WTC11 (cell line): ENCODE data around the gene GRK3. TPM values are rescaled to one million over a fixed set of nuclear protein-coding genes. Genes with fewer than 3 reads are reported as not detected.

Experiments used
- ATAC-seq: fragments of 200-7000 bp; cut with Tn5 transposase; 2 replicates; pipeline ENCODE4 v1.10.0; 2021; ENCODE audit warnings: mild to moderate bottlenecking, moderate library complexity
- CTCF ChIA-PET: fragments of 300-600 bp; sonication (Branson Sonifier 250); formaldehyde crosslinking; loops from one replicate; lab custom pipeline; 2021; ENCODE audit warnings: antibody characterized with exemption; lab: Charles Lee
- POLR2A ChIA-PET: fragments of 350-600 bp; sonication (Branson Sonifier 250); formaldehyde crosslinking; loops from one replicate; lab custom pipeline; 2021; ENCODE audit warnings: antibody characterized with exemption; lab: Charles Lee
- DNase-seq: peaks from one replicate; pipeline ENCODE4 v3.0.0; 2021; ENCODE audit warnings: low spot score
- H3K27ac Mint-ChIP-seq: 2 replicates; pipeline ENCODE4 v1.8.0; 2021; ENCODE audit warnings: mixed read lengths
- H3K27me3 Mint-ChIP-seq: 2 replicates; pipeline ENCODE4 v1.8.0; 2021; ENCODE audit warnings: low read depth, mild to moderate bottlenecking, moderate library complexity, mixed read lengths
- H3K36me3 Mint-ChIP-seq: 2 replicates; pipeline ENCODE4 v1.8.0; 2021; ENCODE audit warnings: mixed read lengths
- H3K4me1 Mint-ChIP-seq: 2 replicates; pipeline ENCODE4 v1.8.0; 2022; ENCODE audit warnings: mixed read lengths
- H3K4me3 Mint-ChIP-seq: 2 replicates; pipeline ENCODE4 v1.8.0; 2021; ENCODE audit warnings: mild to moderate bottlenecking, moderate library complexity, mixed read lengths
- H3K9me3 Mint-ChIP-seq: 2 replicates; pipeline ENCODE4 v1.8.0; 2021; ENCODE audit warnings: mixed read lengths
- CREM ChIP-seq: sonication (generic); formaldehyde crosslinking; IDR thresholded peaks from 2 replicates; pipeline ENCODE4 v1.8.1; 2022; ENCODE audit warnings: mild to moderate bottlenecking, missing genetic modification reagents, moderate library complexity
- ESRRA ChIP-seq: sonication (generic); formaldehyde crosslinking; IDR thresholded peaks from 2 replicates; pipeline ENCODE4 v1.8.1; 2022; ENCODE audit warnings: mild to moderate bottlenecking, missing genetic modification reagents, borderline replicate concordance
- ETV6 ChIP-seq: sonication (generic); formaldehyde crosslinking; IDR thresholded peaks from 2 replicates; pipeline ENCODE4 v1.8.1; 2022; ENCODE audit warnings: mild to moderate bottlenecking, missing genetic modification reagents
- FOXJ3 ChIP-seq: sonication (generic); formaldehyde crosslinking; IDR thresholded peaks from 2 replicates; pipeline ENCODE4 v1.9.0; 2021; ENCODE audit warnings: missing genetic modification reagents, mild to moderate bottlenecking, borderline replicate concordance
- FOXP1 ChIP-seq: sonication (generic); formaldehyde crosslinking; IDR thresholded peaks from 2 replicates; pipeline ENCODE4 v1.8.0; 2022; ENCODE audit warnings: missing genetic modification reagents, mild to moderate bottlenecking, moderate library complexity, borderline replicate concordance
- GRHL2 ChIP-seq: fragments of 250-450 bp; sonication (Bioruptor Pico); IDR thresholded peaks from 2 replicates; pipeline ENCODE4 v1.8.0; 2022; ENCODE audit warnings: mild to moderate bottlenecking, moderate library complexity; ENCODE audit not compliant: insufficient replicate concordance, severe bottlenecking
- HMGA2 ChIP-seq: fragments of 250-450 bp; sonication (Bioruptor Pico); IDR thresholded peaks from 2 replicates; pipeline ENCODE4 v1.4.0; 2021; ENCODE audit warnings: mild to moderate bottlenecking, moderate library complexity
- IRF2 ChIP-seq: sonication (generic); formaldehyde crosslinking; IDR thresholded peaks from 2 replicates; pipeline ENCODE4 v1.8.0; 2022; ENCODE audit warnings: low read depth, missing genetic modification reagents, borderline replicate concordance
- SMAD3 ChIP-seq: sonication (generic); formaldehyde crosslinking; IDR thresholded peaks from 2 replicates; pipeline ENCODE4 v1.8.0; 2022; ENCODE audit warnings: missing genetic modification reagents, mild to moderate bottlenecking, borderline replicate concordance
- SMAD4 ChIP-seq: sonication (generic); formaldehyde crosslinking; IDR thresholded peaks from 2 replicates; pipeline ENCODE4 v1.8.0; 2022; ENCODE audit warnings: mild to moderate bottlenecking, missing genetic modification reagents
- SOX15 ChIP-seq: fragments of 250-450 bp; sonication (Bioruptor Pico); IDR thresholded peaks from 2 replicates; pipeline ENCODE4 v1.9.0; 2021; ENCODE audit warnings: mild to moderate bottlenecking
- ZNF138 ChIP-seq: sonication (generic); formaldehyde crosslinking; conservative IDR thresholded peaks from 2 replicates; pipeline ENCODE4 v1.8.1; 2022; ENCODE audit warnings: mild to moderate bottlenecking, moderate library complexity, missing genetic modification reagents
- ZNF396 ChIP-seq: fragments of 250-450 bp; sonication (Bioruptor Pico); IDR thresholded peaks from 2 replicates; pipeline ENCODE4 v1.8.0; 2021; ENCODE audit warnings: mild to moderate bottlenecking, moderate library complexity, borderline replicate concordance
- ZNF423 ChIP-seq: fragments of 250-450 bp; sonication (Bioruptor Pico); IDR thresholded peaks from 2 replicates; pipeline ENCODE4 v2.1.2; 2022; ENCODE audit warnings: mild to moderate bottlenecking, moderate library complexity
- total RNA-seq: library from RNA; stranded (reverse); gene quantifications from 3 replicates; pipeline ENCODE4 v1.2.3, GENCODE V29; 2021
- TF ChIP-seq, protein P1 (sequence below): sonication (generic); formaldehyde crosslinking; conservative IDR thresholded peaks from 2 replicates; pipeline ENCODE4 v1.8.1; 2022; ENCODE audit warnings: mild to moderate bottlenecking, missing genetic modification reagents
- TF ChIP-seq, protein P2 (sequence below): fragments of 250-450 bp; sonication (Bioruptor Pico); IDR thresholded peaks from 2 replicates; pipeline ENCODE4 v2.1.2; 2022; ENCODE audit warnings: mild to moderate bottlenecking, moderate library complexity
- TF ChIP-seq, protein P3 (sequence below): sonication (generic); formaldehyde crosslinking; IDR thresholded peaks from 2 replicates; pipeline ENCODE4 v1.8.0; 2022; ENCODE audit warnings: mild to moderate bottlenecking, missing genetic modification reagents
- TF ChIP-seq, protein P4 (sequence below): sonication (generic); formaldehyde crosslinking; IDR thresholded peaks from 2 replicates; pipeline ENCODE4 v1.8.1; 2022; ENCODE audit warnings: low read depth, missing genetic modification reagents, borderline replicate concordance
- TF ChIP-seq, protein P5 (sequence below): fragments of 250-450 bp; sonication (Bioruptor Pico); IDR thresholded peaks from 2 replicates; pipeline ENCODE4 v1.9.0; 2021; ENCODE audit warnings: mild to moderate bottlenecking, borderline replicate concordance
- TF ChIP-seq, protein P6 (sequence below): fragments of 250-450 bp; sonication (Bioruptor Pico); IDR thresholded peaks from 2 replicates; pipeline ENCODE4 v1.8.0; 2021; ENCODE audit warnings: mild to moderate bottlenecking
- TF ChIP-seq, protein P7 (sequence below): fragments of 250-450 bp; sonication (Bioruptor Pico); IDR thresholded peaks from 2 replicates; pipeline ENCODE4 v1.9.0; 2021; ENCODE audit warnings: mild to moderate bottlenecking
- TF ChIP-seq, protein P8 (sequence below): fragments of 250-450 bp; sonication (Bioruptor Pico); conservative IDR thresholded peaks from 2 replicates; pipeline ENCODE4 v1.9.0; 2021; ENCODE audit warnings: mild to moderate bottlenecking

Gene GRK3
- total RNA-seq, 1 experiment from 2014 or later = 27.1 TPM

DNA sequence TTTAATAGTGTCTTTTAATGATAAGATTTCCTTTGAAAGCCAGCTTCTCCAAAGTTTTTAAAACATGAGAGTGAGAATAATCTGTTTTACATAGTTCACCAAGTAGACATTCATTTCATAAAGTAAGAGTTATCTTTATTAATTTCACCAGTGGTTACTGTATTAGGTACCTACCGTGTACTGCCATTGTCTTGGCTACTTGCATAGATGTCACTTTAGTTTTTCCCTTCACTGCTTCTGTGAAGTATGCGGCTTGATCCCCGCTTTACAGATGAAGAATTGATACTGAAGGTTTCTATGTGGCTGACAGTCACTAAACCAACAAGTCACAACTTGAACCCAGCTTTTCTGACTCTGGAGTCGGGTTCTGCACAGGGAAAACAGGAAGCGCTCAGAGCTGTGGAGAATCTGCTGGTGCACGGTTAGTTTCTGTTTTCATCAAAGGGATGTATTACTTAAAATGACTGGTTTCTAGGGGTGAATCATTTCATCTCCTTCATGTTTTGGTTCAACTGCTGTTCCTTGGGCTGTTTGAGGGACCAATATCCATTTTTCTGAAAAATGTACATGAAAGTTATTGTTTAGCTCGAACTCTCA is 138.2 kb downstream of the GRK3 start:
- CTCF ChIA-PET = interaction anchor here (1.2 kb wide), 1 partner anchor 159 kb away, joined by 5 read pairs; no protein-coding TSS in a partner anchor
- no peak overlapping the region for H3K4me3 Mint-ChIP-seq

DNA sequence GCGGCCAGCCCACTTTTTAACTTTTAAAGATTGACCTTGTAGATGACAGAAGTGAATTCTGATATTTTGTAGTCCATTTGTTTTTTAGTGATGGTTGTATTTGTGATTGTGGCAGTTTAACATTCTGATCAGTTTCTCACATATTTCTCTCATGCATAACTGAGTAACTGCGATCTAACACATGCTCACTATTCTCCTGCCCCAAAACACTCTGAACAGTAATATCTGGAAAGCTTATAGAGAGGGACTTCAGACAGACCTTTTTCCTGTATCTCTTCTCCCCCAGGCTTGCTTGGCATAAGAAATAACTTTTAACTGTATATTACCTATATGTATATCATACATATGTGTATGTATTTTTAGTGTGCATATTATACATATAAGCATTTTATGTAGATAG is 140.2 kb downstream of the GRK3 start:
- no peaks in the 10 kb centered on the region for H3K9me3 Mint-ChIP-seq
- no peaks in the 10 kb centered on the region for H3K27me3 Mint-ChIP-seq
- H3K36me3 Mint-ChIP-seq = peaks cover 4% of the 10 kb centered on the region; the same call in 1 of the 2 replicates
- CTCF ChIA-PET = interaction anchor here (0.6 kb wide), 1 partner anchor 454 kb away, joined by 5 read pairs; no protein-coding TSS in a partner anchor
- DNase-seq = no peak
- no peak overlapping the region for H3K4me3 Mint-ChIP-seq
- POLR2A ChIA-PET = no interaction called here
- no peak overlapping the region for H3K27ac Mint-ChIP-seq
- H3K4me1 Mint-ChIP-seq = no peaks in the 10 kb centered on the region
- ATAC-seq = no peak
- no peak for TF ChIP-seq SMAD3
- TF ChIP-seq IRF2 = no peak
- TF ChIP-seq, protein P1, sequence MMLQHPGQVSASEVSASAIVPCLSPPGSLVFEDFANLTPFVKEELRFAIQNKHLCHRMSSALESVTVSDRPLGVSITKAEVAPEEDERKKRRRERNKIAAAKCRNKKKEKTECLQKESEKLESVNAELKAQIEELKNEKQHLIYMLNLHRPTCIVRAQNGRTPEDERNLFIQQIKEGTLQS (CRISPR knock-in tag) = no peak
- TF ChIP-seq, protein P2, sequence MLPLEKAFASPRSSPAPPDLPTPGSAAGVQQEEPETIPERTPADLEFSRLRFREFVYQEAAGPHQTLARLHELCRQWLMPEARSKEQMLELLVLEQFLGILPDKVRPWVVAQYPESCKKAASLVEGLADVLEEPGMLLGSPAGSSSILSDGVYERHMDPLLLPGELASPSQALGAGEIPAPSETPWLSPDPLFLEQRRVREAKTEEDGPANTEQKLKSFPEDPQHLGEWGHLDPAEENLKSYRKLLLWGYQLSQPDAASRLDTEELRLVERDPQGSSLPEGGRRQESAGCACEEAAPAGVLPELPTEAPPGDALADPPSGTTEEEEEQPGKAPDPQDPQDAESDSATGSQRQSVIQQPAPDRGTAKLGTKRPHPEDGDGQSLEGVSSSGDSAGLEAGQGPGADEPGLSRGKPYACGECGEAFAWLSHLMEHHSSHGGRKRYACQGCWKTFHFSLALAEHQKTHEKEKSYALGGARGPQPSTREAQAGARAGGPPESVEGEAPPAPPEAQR = no peak
- no peak for TF ChIP-seq ETV6
- TF ChIP-seq, protein P3, sequence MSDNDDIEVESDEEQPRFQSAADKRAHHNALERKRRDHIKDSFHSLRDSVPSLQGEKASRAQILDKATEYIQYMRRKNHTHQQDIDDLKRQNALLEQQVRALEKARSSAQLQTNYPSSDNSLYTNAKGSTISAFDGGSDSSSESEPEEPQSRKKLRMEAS (CRISPR knock-in tag) = no peak
- TF ChIP-seq, protein P4, sequence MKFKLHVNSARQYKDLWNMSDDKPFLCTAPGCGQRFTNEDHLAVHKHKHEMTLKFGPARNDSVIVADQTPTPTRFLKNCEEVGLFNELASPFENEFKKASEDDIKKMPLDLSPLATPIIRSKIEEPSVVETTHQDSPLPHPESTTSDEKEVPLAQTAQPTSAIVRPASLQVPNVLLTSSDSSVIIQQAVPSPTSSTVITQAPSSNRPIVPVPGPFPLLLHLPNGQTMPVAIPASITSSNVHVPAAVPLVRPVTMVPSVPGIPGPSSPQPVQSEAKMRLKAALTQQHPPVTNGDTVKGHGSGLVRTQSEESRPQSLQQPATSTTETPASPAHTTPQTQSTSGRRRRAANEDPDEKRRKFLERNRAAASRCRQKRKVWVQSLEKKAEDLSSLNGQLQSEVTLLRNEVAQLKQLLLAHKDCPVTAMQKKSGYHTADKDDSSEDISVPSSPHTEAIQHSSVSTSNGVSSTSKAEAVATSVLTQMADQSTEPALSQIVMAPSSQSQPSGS (CRISPR knock-in tag) = no peak
- no peak for TF ChIP-seq ZNF396 (CRISPR knock-in tag)
- no peak for TF ChIP-seq SMAD4 (CRISPR knock-in tag)
- no peak for TF ChIP-seq FOXP1 (CRISPR knock-in tag)
- TF ChIP-seq, protein P5, sequence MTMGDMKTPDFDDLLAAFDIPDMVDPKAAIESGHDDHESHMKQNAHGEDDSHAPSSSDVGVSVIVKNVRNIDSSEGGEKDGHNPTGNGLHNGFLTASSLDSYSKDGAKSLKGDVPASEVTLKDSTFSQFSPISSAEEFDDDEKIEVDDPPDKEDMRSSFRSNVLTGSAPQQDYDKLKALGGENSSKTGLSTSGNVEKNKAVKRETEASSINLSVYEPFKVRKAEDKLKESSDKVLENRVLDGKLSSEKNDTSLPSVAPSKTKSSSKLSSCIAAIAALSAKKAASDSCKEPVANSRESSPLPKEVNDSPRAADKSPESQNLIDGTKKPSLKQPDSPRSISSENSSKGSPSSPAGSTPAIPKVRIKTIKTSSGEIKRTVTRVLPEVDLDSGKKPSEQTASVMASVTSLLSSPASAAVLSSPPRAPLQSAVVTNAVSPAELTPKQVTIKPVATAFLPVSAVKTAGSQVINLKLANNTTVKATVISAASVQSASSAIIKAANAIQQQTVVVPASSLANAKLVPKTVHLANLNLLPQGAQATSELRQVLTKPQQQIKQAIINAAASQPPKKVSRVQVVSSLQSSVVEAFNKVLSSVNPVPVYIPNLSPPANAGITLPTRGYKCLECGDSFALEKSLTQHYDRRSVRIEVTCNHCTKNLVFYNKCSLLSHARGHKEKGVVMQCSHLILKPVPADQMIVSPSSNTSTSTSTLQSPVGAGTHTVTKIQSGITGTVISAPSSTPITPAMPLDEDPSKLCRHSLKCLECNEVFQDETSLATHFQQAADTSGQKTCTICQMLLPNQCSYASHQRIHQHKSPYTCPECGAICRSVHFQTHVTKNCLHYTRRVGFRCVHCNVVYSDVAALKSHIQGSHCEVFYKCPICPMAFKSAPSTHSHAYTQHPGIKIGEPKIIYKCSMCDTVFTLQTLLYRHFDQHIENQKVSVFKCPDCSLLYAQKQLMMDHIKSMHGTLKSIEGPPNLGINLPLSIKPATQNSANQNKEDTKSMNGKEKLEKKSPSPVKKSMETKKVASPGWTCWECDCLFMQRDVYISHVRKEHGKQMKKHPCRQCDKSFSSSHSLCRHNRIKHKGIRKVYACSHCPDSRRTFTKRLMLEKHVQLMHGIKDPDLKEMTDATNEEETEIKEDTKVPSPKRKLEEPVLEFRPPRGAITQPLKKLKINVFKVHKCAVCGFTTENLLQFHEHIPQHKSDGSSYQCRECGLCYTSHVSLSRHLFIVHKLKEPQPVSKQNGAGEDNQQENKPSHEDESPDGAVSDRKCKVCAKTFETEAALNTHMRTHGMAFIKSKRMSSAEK (CRISPR knock-in tag) = no peak

More for the DNA sequence above, 138.2 kb downstream of the GRK3 start:
- no peak overlapping the region for H3K27ac Mint-ChIP-seq
- H3K36me3 Mint-ChIP-seq = peaks cover 4% of the 10 kb centered on the region; the same call in 1 of the 2 replicates
- TF ChIP-seq SOX15 (CRISPR knock-in tag) = no peak
- TF ChIP-seq CREM (CRISPR knock-in tag) = no peak
- no peak for TF ChIP-seq FOXP1 (CRISPR knock-in tag)
- TF ChIP-seq, protein P6, sequence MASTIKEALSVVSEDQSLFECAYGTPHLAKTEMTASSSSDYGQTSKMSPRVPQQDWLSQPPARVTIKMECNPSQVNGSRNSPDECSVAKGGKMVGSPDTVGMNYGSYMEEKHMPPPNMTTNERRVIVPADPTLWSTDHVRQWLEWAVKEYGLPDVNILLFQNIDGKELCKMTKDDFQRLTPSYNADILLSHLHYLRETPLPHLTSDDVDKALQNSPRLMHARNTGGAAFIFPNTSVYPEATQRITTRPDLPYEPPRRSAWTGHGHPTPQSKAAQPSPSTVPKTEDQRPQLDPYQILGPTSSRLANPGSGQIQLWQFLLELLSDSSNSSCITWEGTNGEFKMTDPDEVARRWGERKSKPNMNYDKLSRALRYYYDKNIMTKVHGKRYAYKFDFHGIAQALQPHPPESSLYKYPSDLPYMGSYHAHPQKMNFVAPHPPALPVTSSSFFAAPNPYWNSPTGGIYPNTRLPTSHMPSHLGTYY (CRISPR knock-in tag) = no peak
- TF ChIP-seq ZNF138 (CRISPR knock-in tag) = no peak
- TF ChIP-seq ZNF396 (CRISPR knock-in tag) = no peak
- no peak for TF ChIP-seq GRHL2 (CRISPR knock-in tag)
- TF ChIP-seq, protein P7, sequence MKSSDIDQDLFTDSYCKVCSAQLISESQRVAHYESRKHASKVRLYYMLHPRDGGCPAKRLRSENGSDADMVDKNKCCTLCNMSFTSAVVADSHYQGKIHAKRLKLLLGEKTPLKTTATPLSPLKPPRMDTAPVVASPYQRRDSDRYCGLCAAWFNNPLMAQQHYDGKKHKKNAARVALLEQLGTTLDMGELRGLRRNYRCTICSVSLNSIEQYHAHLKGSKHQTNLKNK = no peak
- TF ChIP-seq, protein P2 = no peak
- TF ChIP-seq ESRRA (CRISPR knock-in tag) = no peak
- no peak for TF ChIP-seq ZNF423 (CRISPR knock-in tag)
- TF ChIP-seq FOXJ3 (CRISPR knock-in tag) = no peak
- TF ChIP-seq, protein P8, sequence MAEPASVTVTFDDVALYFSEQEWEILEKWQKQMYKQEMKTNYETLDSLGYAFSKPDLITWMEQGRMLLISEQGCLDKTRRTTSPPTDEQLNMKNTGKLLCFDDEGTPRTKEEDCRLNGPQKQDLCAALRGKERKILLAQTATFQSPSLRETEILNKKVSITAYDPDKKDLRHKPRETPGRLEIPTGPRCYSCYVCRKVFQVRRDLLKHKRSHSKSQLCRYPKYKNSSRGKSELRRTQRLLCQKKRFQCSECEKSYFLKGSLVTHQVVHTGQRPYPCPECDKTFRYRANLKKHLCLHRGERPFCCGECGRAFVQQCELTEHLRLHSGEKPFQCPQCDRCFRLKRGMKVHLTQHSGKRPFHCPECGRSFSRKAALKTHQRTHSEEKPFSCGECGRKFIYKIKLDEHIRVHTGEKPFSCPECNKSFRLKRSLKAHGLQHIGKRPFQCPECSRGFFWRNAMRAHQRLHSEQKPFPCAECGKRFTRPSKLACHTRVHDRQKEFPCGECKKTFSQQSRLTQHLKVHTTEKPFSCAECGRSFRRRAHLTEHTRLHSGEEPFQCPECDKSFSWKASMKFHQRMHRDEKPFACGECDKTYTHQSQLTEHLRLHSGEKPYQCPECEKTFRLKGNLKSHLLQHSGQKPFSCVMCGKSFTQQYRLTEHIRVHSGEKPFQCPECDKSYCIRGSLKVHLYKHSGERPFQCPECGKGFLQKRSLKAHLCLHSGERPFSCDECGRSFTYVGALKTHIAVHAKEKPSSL (CRISPR knock-in tag) = no peak
- no peak for TF ChIP-seq HMGA2 (CRISPR knock-in tag)
- TF ChIP-seq, all 79 proteins: peak for 0
- ATAC-seq = no peak
- Mint-ChIP-seq H3K4me1 (no peaks in the 10 kb centered on the region), H3K9me3 (no peaks in the 10 kb centered on the region), H3K27me3 (no peaks in the 10 kb centered on the region)
- POLR2A ChIA-PET = no interaction called here
- no peak for DNase-seq
